H1 (cell line): ENCODE results near the gene CCT5. TPM values are rescaled to one million over a fixed set of nuclear protein-coding genes. Genes with fewer than 3 reads are reported as not detected.
A peak's percentile ranks its signal among the peaks of the same experiment; 100 is the strongest.

Source experiments
- CEBPB ChIP-seq: IDR thresholded peaks from 2 replicates; pipeline ENCODE4 v1.6.1; 2012; ENCODE audit warnings: low read depth, low read length
- EGR1 ChIP-seq: IDR thresholded peaks from 2 replicates; pipeline ENCODE4 v1.6.1; 2011; ENCODE audit warnings: low read depth, low read length, borderline replicate concordance
- EZH2 ChIP-seq: fragments of 200-600 bp; sonication (generic); IDR thresholded peaks from 2 replicates; pipeline ENCODE4 v1.7.1; 2012; ENCODE audit warnings: low read depth, mild to moderate bottlenecking, moderate library complexity, low read length, inconsistent platforms; ENCODE audit not compliant: severe bottlenecking
- FOSL1 ChIP-seq: IDR thresholded peaks from 2 replicates; pipeline ENCODE4 v1.6.1; 2011; ENCODE audit warnings: mild to moderate bottlenecking, low read depth, low read length, moderate library complexity; ENCODE audit not compliant: insufficient read depth
- GABPA ChIP-seq: IDR thresholded peaks from 2 replicates; pipeline ENCODE4 v1.6.1; 2011; ENCODE audit warnings: mild to moderate bottlenecking, low read length, moderate library complexity, borderline replicate concordance; ENCODE audit not compliant: insufficient read depth
- HDAC6 ChIP-seq: IDR thresholded peaks from one replicate; pipeline ENCODE4 v1.7.1; 2012; ENCODE audit warnings: low read depth, mild to moderate bottlenecking, inconsistent platforms, low read length, moderate library complexity
- JUN ChIP-seq: IDR thresholded peaks from 2 replicates; pipeline ENCODE4 v1.6.1; 2011; ENCODE audit warnings: low read depth, mild to moderate bottlenecking, improper control_type of control experiment, low read length
- KDM4A ChIP-seq: IDR thresholded peaks from one replicate; pipeline ENCODE4 v1.7.1; 2012; ENCODE audit warnings: low read depth, mild to moderate bottlenecking, moderate library complexity, low read length, inconsistent platforms; ENCODE audit not compliant: severe bottlenecking
- KDM5A ChIP-seq: fragments of 200-600 bp; IDR thresholded peaks from 2 replicates; pipeline ENCODE4 v1.7.1; 2012; ENCODE audit warnings: mild to moderate bottlenecking, low read length, inconsistent platforms, mixed read lengths
- MAX ChIP-seq: IDR thresholded peaks from 2 replicates; pipeline ENCODE4 v1.6.1; 2012; ENCODE audit warnings: inconsistent platforms
- NANOG ChIP-seq: IDR thresholded peaks from 2 replicates; pipeline ENCODE4 v1.6.1; 2011; ENCODE audit warnings: low read length, low read depth, mild to moderate bottlenecking, inconsistent platforms; ENCODE audit not compliant: insufficient read depth, poor library complexity, severe bottlenecking
- NRF1 ChIP-seq: IDR thresholded peaks from 2 replicates; pipeline ENCODE4 v1.6.1; 2011; ENCODE audit warnings: mild to moderate bottlenecking, low read depth, low read length, improper control_type of control experiment
- RBBP5 ChIP-seq: IDR thresholded peaks from 2 replicates; pipeline ENCODE4 v1.7.1; 2012; ENCODE audit warnings: low read depth, mild to moderate bottlenecking, inconsistent platforms, low read length, moderate library complexity, borderline replicate concordance
- SAP30 ChIP-seq: fragments of 300-600 bp; sonication (generic); IDR thresholded peaks from 2 replicates; pipeline ENCODE4 v1.7.1; 2012; ENCODE audit warnings: low read length, moderate library complexity, mild to moderate bottlenecking, inconsistent platforms; ENCODE audit not compliant: insufficient read depth, insufficient replicate concordance
- TBP ChIP-seq: IDR thresholded peaks from 2 replicates; pipeline ENCODE4 v1.6.1; 2011; ENCODE audit warnings: low read depth, low read length, improper control_type of control experiment
- TEAD4 ChIP-seq: IDR thresholded peaks from 2 replicates; pipeline ENCODE4 v1.6.1; 2012; ENCODE audit warnings: low read depth, low read length, inconsistent platforms, mixed read lengths
- polyA plus RNA-seq, 7 experiments: library from polyadenylated mRNA; depleted of rRNA in 3 of 7; stranded (reverse) in 5 of 7; unstranded in 2 of 7; fragments of >200 nt in 5 of 7; fragments of 200-250 nt in 2 of 7; gene quantifications; 1 replicate in 5 of 7; 2 replicates in 1 of 7; 4 replicates in 1 of 7; pipeline versions ENCODE4 v1.2.1 to v1.2.3, GENCODE V29; 2011 to 2013; ENCODE audit warnings: missing spikeins in 2 of 7, mixed read lengths in 2 of 7
- total RNA-seq: library from RNA; stranded (reverse); fragmentation: NEBNext Ultra II Directional; extraction: Animal tissue kit (Norgen Biotek cat#: 25700); gene quantifications from 2 replicates; pipeline ENCODE4 v1.2.1, GENCODE V29; 2021
- TF ChIP-seq, protein P1 (sequence below): IDR thresholded peaks from 2 replicates; pipeline ENCODE4 v1.6.1; 2011; ENCODE audit warnings: low read length, improper control_type of control experiment
- TF ChIP-seq, protein P2 (sequence below): IDR thresholded peaks from 2 replicates; pipeline ENCODE4 v1.6.1; 2011; ENCODE audit warnings: low read depth, mild to moderate bottlenecking, low read length; ENCODE audit not compliant: insufficient read depth

CCT5 gene
- total and polyA plus RNA-seq, 2 of the 8 experiments (the other 6 are each of a cell fraction or from before 2014, with no cell fraction given) = 425 to 549 TPM

DNA sequence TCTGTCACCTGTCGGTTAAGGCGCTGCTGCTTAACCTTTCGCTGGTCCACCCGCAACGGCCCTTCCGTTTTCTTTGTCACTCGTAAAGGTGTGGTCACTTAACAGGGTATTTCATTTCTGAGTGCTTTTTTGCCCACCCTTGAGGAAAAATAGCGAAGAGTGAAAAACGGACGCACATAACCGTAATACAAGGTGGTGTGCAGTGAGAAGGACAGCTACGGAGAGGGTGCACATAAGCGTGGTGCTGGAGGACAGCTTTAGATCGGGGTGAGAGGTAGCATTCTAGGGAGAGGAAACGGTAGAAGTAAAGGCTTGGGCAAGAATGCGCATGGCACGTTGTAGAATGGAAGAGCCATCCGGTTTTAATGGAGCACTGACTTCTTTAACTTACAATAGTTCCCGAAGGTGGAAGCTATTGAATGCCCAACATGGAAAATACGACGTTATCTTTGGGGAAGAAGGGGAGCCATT lies 761 bp downstream of the CCT5 start (continued):
- TF ChIP-seq SAP30 (peak; percentile 77), EGR1 (no peak), MAX (no peak), EZH2 (no peak), CEBPB (no peak), GABPA (no peak), JUN (no peak), KDM4A (no peak), NANOG (no peak), KDM5A (no peak), HDAC6 (no peak), FOSL1 (no peak), TEAD4 (no peak), TBP (no peak), RBBP5 (no peak), NRF1 (no peak)
- TF ChIP-seq, protein P1, sequence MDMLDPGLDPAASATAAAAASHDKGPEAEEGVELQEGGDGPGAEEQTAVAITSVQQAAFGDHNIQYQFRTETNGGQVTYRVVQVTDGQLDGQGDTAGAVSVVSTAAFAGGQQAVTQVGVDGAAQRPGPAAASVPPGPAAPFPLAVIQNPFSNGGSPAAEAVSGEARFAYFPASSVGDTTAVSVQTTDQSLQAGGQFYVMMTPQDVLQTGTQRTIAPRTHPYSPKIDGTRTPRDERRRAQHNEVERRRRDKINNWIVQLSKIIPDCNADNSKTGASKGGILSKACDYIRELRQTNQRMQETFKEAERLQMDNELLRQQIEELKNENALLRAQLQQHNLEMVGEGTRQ = no peak
- TF ChIP-seq, protein P2, sequence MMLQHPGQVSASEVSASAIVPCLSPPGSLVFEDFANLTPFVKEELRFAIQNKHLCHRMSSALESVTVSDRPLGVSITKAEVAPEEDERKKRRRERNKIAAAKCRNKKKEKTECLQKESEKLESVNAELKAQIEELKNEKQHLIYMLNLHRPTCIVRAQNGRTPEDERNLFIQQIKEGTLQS = no peak
